Astrocyte of the cerebellum (primary cell): ENCODE results near the gene SFMBT1.

Source experiments
- DNase-seq: peaks from one replicate; pipeline ENCODE4 v3.0.0-alpha.2; 2011; ENCODE audit warnings: low read depth
- H3K4me3 ChIP-seq: 2 replicates; pipeline ENCODE4 v1.5.1; 2011; ENCODE audit warnings: mild to moderate bottlenecking, low read depth, low read length, moderate library complexity
- in situ Hi-C: cut with HindIII; loops from 2 replicates; pipeline ENCODE4 v1.10.0; 2017; ENCODE audit warnings: low sequenced_read_pairs
- TF ChIP-seq, protein P1 (sequence below): IDR thresholded peaks from 2 replicates; pipeline ENCODE4 v1.5.1; 2012; ENCODE audit warnings: low read length, low read depth, moderate library complexity, mild to moderate bottlenecking; ENCODE audit errors: missing control alignments

SFMBT1 gene, protein sequence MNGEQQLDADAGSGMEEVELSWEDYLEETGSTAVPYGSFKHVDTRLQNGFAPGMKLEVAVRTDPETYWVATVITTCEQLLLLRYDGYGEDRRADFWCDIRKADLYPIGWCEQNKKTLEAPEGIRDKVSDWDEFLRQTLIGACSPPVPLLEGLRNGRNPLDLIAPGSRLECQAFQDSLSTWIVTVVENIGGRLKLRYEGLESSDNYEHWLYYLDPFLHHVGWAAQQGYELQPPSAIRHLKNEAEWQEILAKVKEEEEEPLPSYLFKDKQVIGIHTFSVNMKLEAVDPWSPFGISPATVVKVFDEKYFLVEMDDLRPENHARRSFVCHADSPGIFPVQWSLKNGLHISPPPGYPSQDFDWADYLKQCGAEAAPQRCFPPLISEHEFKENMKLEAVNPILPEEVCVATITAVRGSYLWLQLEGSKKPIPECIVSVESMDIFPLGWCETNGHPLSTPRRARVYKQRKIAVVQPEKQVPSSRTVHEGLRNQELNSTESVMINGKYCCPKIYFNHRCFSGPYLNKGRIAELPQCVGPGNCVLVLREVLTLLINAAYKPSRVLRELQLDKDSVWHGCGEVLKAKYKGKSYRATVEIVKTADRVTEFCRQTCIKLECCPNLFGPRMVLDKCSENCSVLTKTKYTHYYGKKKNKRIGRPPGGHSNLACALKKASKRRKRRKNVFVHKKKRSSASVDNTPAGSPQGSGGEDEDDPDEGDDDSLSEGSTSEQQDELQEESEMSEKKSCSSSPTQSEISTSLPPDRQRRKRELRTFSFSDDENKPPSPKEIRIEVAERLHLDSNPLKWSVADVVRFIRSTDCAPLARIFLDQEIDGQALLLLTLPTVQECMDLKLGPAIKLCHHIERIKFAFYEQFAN

DNA sequence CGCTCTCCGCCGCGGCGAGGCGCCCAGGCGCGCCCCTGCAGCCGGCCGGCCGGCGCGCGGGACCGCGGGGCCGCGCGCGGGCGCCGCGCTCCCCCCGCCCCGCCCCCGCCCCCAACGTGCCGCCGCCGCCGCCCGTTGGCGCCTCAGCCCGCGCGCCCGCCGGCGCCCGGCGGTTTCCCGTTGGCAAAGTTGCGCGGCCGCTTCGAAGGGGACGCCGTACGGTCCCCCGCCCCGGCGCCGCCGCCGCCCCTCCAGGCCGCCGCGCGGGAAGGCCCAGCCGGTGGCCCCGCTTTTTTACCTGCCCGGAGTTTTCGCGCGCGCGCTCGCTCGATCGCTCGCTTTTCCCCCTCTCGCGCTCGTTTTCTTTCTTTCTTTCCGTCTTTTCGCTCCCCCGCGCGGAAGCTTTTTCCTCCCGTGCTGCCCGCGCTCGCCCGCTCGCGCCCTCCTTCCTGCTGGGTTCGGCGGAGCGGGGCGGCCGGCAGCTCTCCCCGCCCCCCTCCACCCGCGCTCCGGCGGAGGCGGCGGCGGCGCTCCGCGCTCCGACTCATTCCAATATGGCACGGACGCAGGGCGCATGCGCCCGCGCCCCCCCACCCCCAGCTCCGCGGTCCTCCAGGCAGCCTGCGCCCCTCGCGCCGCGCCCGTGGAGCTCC is at the start of gene SFMBT1:
TSS of gene SFMBT1 (minus strand) at position 556 of the 653 bp plus-strand sequence. CDS start 76,945 bp downstream, outside the sequence.
- TF ChIP-seq, protein P1, sequence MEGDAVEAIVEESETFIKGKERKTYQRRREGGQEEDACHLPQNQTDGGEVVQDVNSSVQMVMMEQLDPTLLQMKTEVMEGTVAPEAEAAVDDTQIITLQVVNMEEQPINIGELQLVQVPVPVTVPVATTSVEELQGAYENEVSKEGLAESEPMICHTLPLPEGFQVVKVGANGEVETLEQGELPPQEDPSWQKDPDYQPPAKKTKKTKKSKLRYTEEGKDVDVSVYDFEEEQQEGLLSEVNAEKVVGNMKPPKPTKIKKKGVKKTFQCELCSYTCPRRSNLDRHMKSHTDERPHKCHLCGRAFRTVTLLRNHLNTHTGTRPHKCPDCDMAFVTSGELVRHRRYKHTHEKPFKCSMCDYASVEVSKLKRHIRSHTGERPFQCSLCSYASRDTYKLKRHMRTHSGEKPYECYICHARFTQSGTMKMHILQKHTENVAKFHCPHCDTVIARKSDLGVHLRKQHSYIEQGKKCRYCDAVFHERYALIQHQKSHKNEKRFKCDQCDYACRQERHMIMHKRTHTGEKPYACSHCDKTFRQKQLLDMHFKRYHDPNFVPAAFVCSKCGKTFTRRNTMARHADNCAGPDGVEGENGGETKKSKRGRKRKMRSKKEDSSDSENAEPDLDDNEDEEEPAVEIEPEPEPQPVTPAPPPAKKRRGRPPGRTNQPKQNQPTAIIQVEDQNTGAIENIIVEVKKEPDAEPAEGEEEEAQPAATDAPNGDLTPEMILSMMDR, result no peak
- in situ Hi-C loops, result no loop called here
- peak; percentile 18 for DNase-seq
- H3K4me3 ChIP-seq, result peak within 1 kb of the TSS; percentile 71

DNA sequence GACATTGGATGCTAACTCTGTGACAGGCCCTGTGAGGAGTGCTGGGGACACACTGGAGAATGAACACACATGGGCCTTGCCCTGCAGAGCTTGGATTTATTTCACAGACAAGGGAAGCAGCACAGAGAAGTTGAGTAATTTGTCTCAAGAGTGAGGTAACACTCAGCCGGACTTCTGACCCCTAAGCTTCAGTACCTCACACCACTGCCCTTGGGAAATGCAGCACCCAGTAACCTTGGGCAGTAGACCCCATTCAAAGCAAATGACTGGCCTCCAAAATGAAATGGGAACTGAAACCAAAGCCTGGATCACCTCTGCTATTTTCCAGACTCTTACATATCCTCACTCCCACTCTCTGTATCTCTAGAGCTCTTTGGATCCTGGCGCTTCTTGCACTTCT is 47.1 kb upstream of the SFMBT1 start:
- in situ Hi-C loops, result no loop called here
- TF ChIP-seq, protein P1, result no peak
- H3K4me3 ChIP-seq, result no peak overlapping the region
- DNase-seq, result no peak

DNA sequence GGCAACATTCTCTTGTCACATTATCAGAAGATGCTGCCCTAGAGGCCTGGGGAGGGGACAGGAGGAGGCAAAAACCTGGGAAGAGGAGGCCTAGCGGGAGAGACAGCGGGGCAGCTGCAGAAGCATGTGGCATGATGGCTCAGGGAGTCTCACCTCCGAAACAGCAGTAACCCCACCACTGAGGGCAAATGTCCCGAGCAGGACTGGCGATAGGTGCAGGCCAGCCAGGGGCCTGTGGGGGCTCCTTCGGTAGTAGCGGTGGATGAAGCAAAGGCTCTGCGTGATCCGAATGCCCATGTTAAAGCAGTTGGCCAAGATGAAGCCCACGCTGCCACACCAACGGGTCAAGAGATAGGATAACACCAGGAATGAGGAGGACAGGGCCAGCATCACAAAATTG is 46.3 kb upstream of the SFMBT1 start:
- no peak for DNase-seq
- in situ Hi-C loops, result no loop called here
- H3K4me3 ChIP-seq, result no peak overlapping the region
- TF ChIP-seq, protein P1, result no peak

DNA sequence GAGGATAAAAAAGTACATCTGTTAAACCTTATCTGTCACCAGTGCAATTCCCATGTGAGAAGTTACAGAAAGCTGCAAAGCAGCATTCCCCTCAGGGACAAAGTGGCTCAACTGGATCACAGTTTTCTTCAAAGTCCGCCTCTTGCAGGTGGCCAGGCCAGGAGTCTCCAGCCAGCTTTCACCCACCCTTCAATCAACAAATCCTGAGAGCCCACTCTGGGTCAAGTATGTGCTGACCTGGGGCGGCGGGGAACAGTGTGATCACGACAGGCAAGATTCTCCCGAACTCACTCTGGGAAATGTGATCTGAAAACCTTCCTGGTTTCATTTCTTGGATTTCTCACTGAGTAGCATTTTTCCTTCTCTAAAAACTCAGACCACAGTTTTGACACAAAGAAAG is 45.1 kb upstream of the SFMBT1 start:
- no peak for DNase-seq
- no peak overlapping the region for H3K4me3 ChIP-seq
- in situ Hi-C loops, result no loop called here
- TF ChIP-seq, protein P1, result no peak

DNA sequence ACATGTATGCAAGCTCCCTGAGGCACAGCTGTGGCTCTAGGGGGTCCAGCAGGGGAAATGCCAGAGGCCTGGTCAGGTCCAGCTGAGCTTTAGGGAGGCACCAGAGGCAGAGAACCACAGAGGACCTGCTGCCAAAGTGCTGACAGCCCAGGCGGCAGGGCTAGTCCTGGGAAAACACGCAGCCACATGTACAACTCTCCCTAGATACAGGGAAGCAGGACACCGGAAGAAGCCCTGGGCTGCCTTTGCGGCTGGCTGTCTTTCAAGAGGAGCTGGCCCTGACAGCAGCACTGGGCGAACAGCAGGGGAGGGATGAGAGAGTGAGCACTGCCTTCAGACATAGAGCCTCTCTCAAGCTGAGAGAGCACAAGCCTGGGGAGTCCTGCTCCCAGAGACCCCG is 43.6 kb upstream of the SFMBT1 start:
- in situ Hi-C loops, result no loop called here
- no peak overlapping the region for H3K4me3 ChIP-seq
- no peak for DNase-seq
- TF ChIP-seq, protein P1, result no peak

DNA sequence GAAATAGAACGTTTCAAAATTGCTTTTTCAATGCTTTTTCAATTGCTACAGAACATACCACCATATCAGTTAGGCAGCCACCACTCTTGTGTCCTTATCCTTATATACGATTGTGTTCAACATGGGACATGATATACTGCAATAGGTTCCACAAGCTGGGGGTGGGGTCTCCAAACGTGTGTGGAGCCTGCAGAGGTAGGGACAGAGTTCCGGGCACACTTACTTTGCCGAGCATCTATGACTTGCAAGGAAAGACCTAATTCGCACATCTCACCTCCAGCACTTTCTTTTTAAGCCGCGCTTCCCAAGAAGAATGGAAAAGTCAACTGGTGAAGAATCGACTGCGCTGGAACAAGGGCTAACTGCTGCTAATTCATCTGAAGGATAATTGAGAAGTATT is 39.6 kb upstream of the SFMBT1 start:
- TF ChIP-seq, protein P1, result no peak
- no peak overlapping the region for H3K4me3 ChIP-seq
- DNase-seq, result no peak
- in situ Hi-C loops, result no loop called here
